ENCODE data around the gene SLC5A7. TPM values are rescaled to one million over a fixed set of nuclear protein-coding genes. Genes with fewer than 3 reads are reported as not detected.

Gene SLC5A7
- total and polyA plus RNA-seq, 2 of the 13 experiments (the other 11 are each of a cell fraction or from before 2014, with no cell fraction given): not detected

- ChIA-PET POLR2A (no interaction called here), CTCF (ENCODE audit: low intra/inter-chr PET ratio, low total read pairs) (no interaction called here)
- Histone ChIP-seq H3K4me3 (replicated peaks in 1 of 3; ENCODE audit: insufficient read depth in 1 of 3, low read depth in 2 of 3, low read length in 3 of 3) (no peak overlapping the region), H2AFZ (ENCODE audit: low read length) (no peak overlapping the region), H3K79me2 (ENCODE audit: insufficient read depth, low read length) (no peaks in the 10 kb centered on the region), H3K9me3 (ENCODE audit: low read length) (no peaks in the 10 kb centered on the region; the same call in 1 of the 2 replicates), H3K27me3 (ENCODE audit: control insufficient read depth in 1 of 2, insufficient read depth in 2 of 2, low read length in 2 of 2) (no peaks in the 10 kb centered on the region), H4K20me1 (ENCODE audit: insufficient read depth, low read length) (no peaks in the 10 kb centered on the region), H3K27ac (ENCODE audit: extremely low read length, insufficient read depth, low read length) (no peak overlapping the region), H3K36me3 (replicated peaks in 1 of 2; ENCODE audit: control insufficient read depth in 1 of 2, insufficient read depth in 2 of 2, low read length in 2 of 2) (no peaks in the 10 kb centered on the region), H3K4me2 (ENCODE audit: low read depth, low read length) (no peak overlapping the region), H3K9ac (ENCODE audit: insufficient read depth, low read depth, low read length) (no peak overlapping the region), H3K4me1 (ENCODE audit: insufficient read depth, low read length) (no peaks in the 10 kb centered on the region)
- TF ChIP-seq MAFF (IDR thresholded peaks at IDR 0.05; ENCODE audit: low read depth, low read length) (peak; percentile 95), TIGD3 (CRISPR knock-in tag; IDR thresholded peaks at IDR 0.05; ENCODE audit: borderline replicate concordance) (no peak), MAFK (conservative IDR thresholded peaks at IDR 0.05 in 1 of 2, IDR thresholded peaks at IDR 0.05 in 1 of 2; ENCODE audit: low read length in 2 of 2) (peak; percentile 94 to 96)
- intact Hi-C loops (cut with micrococcal nuclease; ENCODE audit: unreplicated experiment) (no loop called here), in situ Hi-C loops (cut with HindIII; ENCODE audit: extremely low pct_ligation_motif_present, low pct_unique_long_range_greater_than_20kb) (no loop called here)
- WGBS (ENCODE audit: low lambda C conversion rate): 9% methylated on average over 1 of the region's 1 CpG
- ATAC-seq (no peak), FAIRE-seq (no peak), DNase-seq (ENCODE audit: low spot score) (no peak)
- BruUV-seq (replicated peaks): no TSS peak
Observed at GRCh38 chr2:108026092-108026794, 39.9 kb downstream of the SLC5A7 start.

- intact Hi-C loops (cut with micrococcal nuclease; ENCODE audit: unreplicated experiment): no loop called here
- WGBS (ENCODE audit: low lambda C conversion rate): 4% methylated on average over 2 of the region's 2 CpGs
- FAIRE-seq (no peak), DNase-seq (ENCODE audit: low spot score) (no peak), ATAC-seq (no peak)
- Histone ChIP-seq H2AFZ (ENCODE audit: low read length) (no peak overlapping the region), H3K9ac (ENCODE audit: insufficient read depth, low read depth, low read length) (no peak overlapping the region), H3K4me1 (ENCODE audit: insufficient read depth, low read length) (no peaks in the 10 kb centered on the region), H4K20me1 (ENCODE audit: insufficient read depth, low read length) (no peaks in the 10 kb centered on the region), H3K4me2 (ENCODE audit: low read depth, low read length) (no peak overlapping the region), H3K27ac (ENCODE audit: extremely low read length, insufficient read depth, low read length) (no peak overlapping the region), H3K79me2 (ENCODE audit: insufficient read depth, low read length) (no peaks in the 10 kb centered on the region), H3K27me3 (ENCODE audit: control insufficient read depth in 1 of 2, insufficient read depth in 2 of 2, low read length in 2 of 2) (no peaks in the 10 kb centered on the region), H3K4me3 (replicated peaks in 1 of 3; ENCODE audit: insufficient read depth in 1 of 3, low read depth in 2 of 3, low read length in 3 of 3) (no peak overlapping the region), H3K36me3 (replicated peaks in 1 of 2; ENCODE audit: control insufficient read depth in 1 of 2, insufficient read depth in 2 of 2, low read length in 2 of 2) (no peaks in the 10 kb centered on the region), H3K9me3 (ENCODE audit: low read length) (no peaks in the 10 kb centered on the region; the same call in 1 of the 2 replicates)
- POLR2A ChIA-PET: no interaction called here
- CTCF ChIA-PET (ENCODE audit: low intra/inter-chr PET ratio, low total read pairs): no interaction called here
- in situ Hi-C loops (cut with HindIII; ENCODE audit: extremely low pct_ligation_motif_present, low pct_unique_long_range_greater_than_20kb): no loop called here
- BruUV-seq (replicated peaks): no TSS peak
- TF ChIP-seq ZNF709 (CRISPR knock-in tag; IDR thresholded peaks at IDR 0.05) (no peak), KDM4B (CRISPR knock-in tag; IDR thresholded peaks at IDR 0.05) (no peak), RNF219 (CRISPR knock-in tag; IDR thresholded peaks at IDR 0.05) (no peak), ZXDC (CRISPR knock-in tag; IDR thresholded peaks at IDR 0.05) (no peak), TFAP4 (IDR thresholded peaks at IDR 0.05; ENCODE audit: borderline replicate concordance, low read depth) (no peak), ZNF563 (CRISPR knock-in tag; IDR thresholded peaks at IDR 0.05) (no peak), PHF8 (CRISPR knock-in tag; IDR thresholded peaks at IDR 0.05) (no peak)
Observed at GRCh38 chr2:108029496-108029895, 43.2 kb downstream of the SLC5A7 start.
